Globus pallidus (tissue), 1 donor: Measurements from ENCODE around the gene IL1R2.

ENCODE experiments used
- DNase-seq: peaks from one replicate; pipeline ENCODE4 v3.0.0-alpha.2; 2015; ENCODE audit warnings: low spot score

Gene IL1R2

DNA sequence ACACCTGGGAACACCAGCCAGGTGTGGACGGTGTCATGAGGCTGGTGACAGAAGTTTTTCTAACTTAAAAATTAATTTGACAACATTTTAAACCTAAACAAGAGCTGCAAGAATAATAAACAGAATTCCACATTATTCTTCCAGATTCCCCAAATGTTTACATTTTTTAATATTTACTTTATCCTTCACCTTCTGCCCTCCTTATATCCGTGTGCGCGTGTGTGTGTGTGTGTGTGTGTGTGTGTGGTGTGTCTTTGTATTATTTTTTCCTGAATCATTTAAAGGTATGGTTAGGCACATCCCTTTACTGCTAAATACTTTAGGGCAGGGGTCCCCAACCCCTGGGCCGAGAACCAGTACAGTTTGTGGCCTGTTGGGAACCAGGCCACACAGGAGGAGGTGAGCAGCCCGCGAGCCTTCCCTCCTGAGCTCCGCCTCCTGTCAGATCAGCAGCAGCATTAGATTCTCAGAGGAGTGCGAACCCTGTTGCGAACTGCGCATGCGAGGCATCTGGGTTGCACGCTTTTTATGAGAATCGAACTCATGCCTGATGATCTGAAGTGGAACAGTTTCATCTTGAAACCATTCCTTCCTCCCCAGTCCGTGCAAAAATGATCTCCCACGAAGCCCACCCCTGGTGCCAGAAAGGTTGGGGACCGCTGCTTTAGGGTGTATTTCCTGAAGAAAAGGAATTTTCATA, 16.4 kb upstream of the IL1R2 start:
- DNase-seq, result no peak

DNA sequence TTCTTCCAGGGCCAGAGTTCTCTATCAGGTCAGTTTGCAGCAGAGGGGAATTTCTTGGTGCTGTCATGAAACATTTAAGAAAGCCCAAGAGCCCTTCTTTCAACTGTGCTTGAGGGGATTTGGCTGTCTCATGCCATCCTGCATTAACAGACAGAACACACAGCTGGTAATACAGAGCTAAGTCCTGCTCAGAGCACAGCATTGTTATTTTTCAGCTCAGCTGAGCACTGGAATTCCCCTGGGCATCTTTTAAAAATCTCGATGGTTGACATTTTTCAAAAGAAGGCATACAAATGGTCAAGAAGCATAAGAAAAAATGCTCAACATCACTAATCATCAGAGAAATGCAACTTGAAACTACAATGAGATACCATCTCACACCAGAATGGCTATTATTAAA, 14.9 kb upstream of the IL1R2 start:
- no peak for DNase-seq

GRCh38 chr2:101980368-101980767, 11.4 kb upstream of the IL1R2 start:
- no peak for DNase-seq

DNA sequence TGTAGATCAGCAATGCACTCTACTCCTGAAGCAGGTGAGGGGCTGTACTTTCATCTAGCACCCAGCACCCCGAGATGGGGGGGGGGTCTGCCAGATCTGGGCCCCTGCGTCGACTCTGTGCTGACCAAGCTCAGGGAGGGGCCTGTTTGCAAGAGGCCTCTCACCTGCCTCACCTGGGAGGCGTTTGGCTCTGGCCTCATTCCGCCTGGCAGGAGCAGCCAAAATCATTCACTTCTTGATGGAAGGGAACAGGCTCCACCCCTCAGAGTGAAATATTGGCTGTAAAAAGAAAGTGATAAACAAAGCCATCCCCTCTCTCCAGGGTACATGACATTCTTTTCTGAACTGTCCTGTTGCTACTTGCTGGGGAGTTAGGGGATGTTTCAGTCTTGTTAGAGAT, 10.7 kb upstream of the IL1R2 start:
- no peak for DNase-seq

DNA sequence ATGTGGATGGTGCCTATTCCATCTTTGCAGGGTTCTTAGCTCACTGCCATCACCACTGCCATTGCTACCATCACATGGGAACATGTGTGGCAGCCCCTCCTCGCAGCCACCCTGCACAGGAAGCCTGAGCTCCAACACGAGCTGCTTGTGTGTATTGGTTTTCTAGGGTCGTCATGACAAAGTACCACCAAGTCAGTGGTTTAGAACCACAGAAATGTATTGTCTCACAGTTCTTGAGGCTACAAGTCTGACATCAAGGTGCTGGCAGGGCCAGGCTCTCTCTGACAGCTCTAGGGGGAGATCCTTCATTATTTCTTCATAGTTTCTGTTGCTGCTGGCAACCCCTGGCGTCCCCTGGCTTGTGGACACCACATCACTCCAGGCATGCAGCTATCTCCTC, 10.3 kb upstream of the IL1R2 start:
- DNase-seq, result no peak

DNA sequence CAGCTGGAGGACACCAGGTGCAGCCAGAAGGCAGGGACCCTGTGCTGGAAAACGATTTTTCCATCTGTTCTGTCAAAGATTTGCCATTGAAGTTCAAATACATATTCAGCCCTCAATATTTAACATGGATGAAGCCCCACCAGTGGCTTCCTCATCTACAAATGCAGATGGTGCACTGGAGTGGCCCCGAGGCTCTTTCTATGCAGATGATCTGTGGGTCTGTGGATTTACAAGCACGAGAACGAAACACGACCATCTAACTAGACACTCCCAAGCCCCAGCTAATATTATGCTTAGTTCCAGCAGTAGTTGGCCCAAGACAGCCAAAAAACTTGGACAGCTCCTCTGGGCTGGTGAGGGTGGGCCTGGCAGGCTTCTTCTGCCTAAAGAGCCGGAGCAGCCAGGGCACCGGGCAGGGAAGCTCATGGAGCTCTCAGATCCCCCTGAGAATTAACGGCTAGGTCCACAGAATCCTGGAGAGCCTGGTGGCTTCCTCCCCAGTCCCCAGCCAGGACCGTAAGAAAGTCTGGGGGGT, 9.2 kb upstream of the IL1R2 start:
- DNase-seq, result no peak

GRCh38 chr2:101983486-101983885, 8.3 kb upstream of the IL1R2 start:
- DNase-seq, result no peak

GRCh38 chr2:101983928-101984327, 7.8 kb upstream of the IL1R2 start:
- no peak for DNase-seq

DNA sequence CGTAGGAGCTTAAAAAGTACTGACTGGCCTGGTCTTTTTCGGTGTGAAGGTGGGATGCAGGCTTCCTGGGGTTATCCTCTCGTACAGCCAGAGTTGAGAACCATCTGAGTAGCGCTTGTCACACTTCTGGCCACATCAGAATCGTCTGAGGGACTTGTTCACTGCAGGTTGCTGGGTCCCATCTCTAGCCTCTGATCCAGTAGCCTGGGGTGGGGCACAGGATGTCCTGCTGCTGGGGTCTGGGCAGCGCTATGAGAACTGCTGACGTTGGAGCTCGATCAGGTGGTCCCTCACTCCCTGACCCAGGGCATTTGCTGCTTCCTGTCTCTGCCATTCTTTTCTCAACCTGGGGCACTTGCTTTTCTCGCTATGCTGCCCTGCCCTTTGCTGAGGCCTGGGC, 7.1 kb upstream of the IL1R2 start:
- no peak for DNase-seq

DNA sequence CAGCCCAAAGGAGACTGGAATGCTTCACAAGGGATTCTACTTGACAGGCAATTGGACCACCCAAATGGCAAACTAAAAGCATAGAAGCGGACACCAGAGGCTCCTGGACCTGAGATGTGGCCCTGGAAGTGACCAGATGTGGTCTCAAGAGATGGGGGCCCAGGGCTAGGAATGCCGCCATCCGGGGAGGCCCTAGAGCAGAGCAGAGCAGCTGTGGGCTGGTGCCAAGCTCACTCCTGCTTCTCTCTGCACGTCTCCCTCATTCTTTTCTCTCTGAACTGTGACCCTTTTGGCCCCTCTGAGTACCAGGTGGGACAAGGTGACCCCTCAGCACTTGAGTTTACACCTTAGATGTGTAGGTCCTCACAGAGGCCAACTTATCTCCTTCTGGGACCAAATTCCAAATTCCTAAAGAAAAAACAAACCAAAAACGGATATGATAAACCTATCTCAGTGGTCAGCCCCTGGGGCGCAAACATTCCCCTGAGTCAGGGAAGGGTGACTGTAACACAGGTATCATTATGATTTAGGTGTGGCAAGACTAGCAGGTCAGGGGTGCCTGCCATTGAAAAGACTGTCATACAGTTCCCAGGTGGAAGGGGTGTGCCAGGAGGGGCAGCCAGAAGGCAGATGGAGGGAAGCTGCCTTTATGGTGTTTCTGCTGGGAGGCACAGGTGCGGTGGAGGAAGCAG, 6.5 kb upstream of the IL1R2 start:
- no peak for DNase-seq

DNA sequence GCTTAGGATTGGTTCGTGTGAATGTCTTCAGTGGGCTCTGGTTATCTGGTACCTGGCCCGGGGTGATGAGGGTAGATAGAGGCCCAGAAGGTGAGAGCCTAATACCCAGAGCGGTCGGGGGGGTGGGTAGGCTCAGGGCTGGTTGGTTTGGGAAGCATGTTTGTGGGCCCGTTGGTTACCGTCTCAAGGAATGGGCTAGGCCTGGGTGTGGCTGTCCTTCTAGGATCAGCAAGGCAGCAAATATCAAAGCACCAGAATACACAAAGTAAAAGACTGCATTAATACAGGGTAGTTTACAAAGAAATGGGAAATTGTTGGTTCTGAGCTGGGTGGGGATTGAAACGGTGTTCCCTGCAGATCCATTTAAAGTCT, 6.0 kb upstream of the IL1R2 start:
- DNase-seq, result no peak

- DNase-seq, result no peak
These were observed 5.4 kb upstream of the IL1R2 start for GRCh38 chr2:101986376-101986775.

DNA sequence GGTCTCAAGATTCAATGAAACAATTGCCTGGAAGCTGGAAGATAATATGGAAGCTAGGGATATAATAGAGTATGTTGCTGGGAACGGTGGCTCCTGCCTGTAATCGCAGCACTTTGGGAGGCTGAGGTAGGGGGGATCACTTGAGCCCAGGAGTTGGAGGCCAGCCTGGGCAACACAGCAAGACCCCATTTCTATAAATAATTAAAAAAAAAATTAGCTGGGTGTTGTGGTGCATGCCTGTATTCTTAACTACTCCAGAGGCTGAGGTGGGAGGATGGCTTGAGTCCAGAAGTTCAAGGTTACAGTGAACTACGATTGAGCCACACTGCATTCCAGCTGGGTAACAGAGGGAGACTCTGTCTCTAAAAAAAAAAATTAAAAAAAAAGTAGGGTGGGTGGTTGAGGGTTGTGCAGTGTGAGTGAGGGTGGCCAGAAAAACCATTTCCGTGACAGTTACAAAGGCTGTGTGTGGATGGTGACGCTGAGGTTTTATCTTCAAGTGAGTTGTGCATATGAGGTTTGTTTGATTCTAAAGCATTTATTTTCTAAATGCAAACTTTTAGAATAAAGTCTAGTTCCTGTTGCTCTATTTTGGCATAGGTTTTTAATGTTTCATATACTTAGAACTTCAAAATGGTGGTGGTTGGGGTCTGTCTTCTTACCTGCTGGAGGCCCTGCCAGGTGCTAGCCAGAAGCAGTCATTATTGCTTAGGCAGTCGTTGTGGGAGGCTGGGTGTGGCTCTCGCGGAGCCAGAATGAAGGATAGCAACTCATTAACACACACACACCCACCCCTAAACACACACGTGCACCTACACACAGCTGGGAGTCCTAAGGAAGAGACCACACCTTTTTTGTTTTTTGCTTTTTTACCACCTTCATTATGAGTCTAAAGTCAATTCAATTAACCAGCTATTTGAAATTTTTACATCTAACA, 4.7 kb upstream of the IL1R2 start:
- no peak for DNase-seq

DNA sequence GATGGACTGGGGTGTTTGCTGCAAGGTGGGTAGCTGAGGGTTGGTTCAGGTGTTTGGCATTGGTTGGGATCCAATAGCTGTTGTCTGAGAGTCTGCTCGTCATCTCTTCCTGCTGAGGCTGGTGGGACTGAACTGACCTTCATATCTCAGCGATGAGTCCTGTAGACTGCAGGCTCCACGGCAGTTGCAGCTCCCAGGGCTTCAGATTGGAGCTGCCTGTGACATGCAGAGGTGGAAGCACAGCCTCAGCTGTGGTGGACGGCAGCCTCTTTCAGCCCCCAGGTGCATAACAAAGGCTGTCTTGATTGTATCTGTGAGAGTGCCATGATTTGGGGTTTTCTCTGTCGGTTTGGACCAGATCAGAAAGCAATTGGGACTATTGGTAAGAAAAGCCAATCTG, 3.9 kb upstream of the IL1R2 start:
- no peak for DNase-seq

- DNase-seq, result no peak
These were observed 3.2 kb upstream of the IL1R2 start for GRCh38 chr2:101988541-101988940.

DNA sequence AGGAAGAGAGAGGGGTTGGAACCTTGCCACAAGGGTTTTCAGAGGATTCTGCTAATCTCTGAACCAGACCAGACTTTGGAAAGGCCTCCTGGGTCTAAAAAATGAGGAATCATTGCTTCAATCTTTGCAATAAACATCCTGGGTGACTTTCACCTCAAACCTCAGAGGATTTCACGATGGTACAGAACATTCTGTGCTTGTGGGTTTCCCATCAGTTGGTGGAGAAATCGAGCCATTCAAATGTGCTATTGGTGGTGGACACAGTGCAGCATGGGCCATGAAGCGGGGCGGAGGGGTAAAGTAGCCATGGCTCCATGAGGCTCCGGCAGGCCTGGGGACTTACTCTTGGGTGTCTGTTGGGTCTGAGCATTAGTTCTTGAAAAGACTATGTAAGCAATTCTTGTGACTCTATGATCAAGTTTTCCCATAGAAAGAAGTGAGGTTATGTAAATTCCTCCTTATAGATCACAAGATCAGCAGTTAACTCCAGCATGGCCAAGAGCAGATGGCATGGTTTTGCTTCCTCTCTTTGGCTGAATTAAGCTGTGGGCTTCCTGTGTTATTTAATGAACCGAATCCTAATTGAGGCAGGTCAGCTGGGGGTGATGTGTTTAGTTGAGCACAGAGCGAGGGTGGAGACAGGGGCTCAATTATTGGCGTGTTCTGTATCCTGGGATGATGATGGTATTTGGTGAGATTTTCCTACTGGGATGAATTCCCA, 1.9 kb upstream of the IL1R2 start:
- no peak for DNase-seq

GRCh38 chr2:101993772-101994171, 2.0 kb downstream of the IL1R2 start:
- no peak for DNase-seq

DNA sequence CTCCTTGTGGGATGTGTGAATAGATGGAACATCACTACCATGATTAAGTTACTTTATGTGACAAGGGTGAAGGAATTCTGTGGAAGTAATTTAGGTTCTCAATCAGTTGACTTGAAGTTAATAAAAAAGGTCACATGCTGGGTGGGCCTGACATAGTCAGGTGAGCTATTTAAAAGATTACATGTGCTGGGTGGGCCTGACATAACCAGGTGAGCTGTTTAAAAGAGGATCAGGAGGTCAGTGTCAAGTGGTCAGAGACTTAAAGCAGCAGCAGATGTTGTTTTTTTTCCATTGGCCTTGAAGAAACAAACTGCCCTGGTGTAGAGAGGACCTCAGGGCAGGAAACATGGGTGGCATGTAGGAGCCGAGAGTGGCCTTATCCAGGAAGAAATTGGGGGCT, 3.3 kb downstream of the IL1R2 start:
- DNase-seq, result no peak

GRCh38 chr2:101995804-101996203, 4.0 kb downstream of the IL1R2 start:
- no peak for DNase-seq

GRCh38 chr2:101998556-101998895, 6.8 kb downstream of the IL1R2 start:
- DNase-seq, result no peak

DNA sequence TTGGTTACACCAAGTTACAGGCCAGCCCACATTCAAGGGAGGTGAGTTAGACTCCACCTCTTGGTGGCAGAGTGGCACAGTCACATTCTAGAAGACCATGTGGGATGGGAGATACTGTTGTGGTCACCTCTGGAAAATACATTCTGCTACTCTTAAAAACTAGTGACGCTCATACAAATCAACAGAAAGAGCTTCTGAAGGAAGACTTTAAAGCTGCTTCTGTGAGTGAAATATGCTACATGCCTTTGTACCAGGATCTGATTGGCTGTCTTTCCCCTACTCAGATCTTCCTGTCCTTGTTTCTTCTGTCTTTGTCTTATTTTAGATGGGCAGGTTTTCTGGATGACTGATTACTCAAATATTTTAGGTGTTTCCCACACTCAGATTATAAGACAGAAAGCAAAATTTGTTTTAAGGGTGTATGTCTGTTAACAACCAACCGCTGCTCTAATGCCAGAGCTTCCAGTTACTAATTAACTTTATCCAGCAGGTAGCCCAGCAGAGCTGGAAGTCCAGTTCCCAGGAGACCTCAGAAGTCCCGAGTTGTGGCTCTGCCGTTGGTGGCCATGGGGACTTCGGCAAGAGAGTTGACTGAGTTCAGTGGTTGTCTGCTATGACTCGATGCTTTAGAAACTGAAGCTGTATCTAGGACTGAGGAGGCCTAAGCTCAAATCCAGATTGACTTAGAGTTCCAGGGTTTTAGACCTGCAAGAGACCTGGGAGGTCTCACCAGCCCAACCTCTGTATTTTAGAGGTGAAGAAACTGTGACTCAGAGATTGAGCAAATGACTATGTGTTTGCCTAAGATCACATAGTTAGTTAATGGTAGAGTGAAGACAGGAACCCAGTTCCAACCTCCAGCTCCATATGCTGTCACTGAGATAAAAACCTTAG, 7.4 kb downstream of the IL1R2 start:
- no peak for DNase-seq
